Spinal cord (tissue), 10 donors: ENCODE results near the gene CSMD2. TPM values are rescaled to one million over a fixed set of nuclear protein-coding genes. Genes with fewer than 3 reads are reported as not detected.
"Not testable (repeated sequence)": the region's sequence is repeated elsewhere in the genome, so short reads cannot be mapped to it uniquely, and the experiment has no call there.

Experiments used
- DNase-seq, 6 donors: peaks; one replicate each; pipeline versions ENCODE4 v3.0.0 to v3.0.0-alpha.2; 2013 to 2015; ENCODE audit warnings: low spot score in 6 of 6, low read depth in 4 of 6
- H3K27ac ChIP-seq: one replicate; pipeline ENCODE4 v1.5.1; 2013; ENCODE audit warnings: low read depth, low read length, control low read depth
- H3K27me3 ChIP-seq: one replicate; pipeline ENCODE4 v1.6.1; 2013; ENCODE audit warnings: low read length; ENCODE audit not compliant: control insufficient read depth, insufficient read depth
- H3K36me3 ChIP-seq: one replicate; pipeline ENCODE4 v1.6.1; 2013; ENCODE audit warnings: low read length; ENCODE audit not compliant: control insufficient read depth, insufficient read depth
- H3K4me1 ChIP-seq: one replicate; pipeline ENCODE4 v1.6.1; 2013; ENCODE audit warnings: low read length; ENCODE audit not compliant: control insufficient read depth, insufficient read depth
- H3K4me3 ChIP-seq: one replicate; pipeline ENCODE4 v1.5.1; 2013; ENCODE audit warnings: low read depth, low read length, control low read depth
- H3K9me3 ChIP-seq: one replicate; pipeline ENCODE4 v1.6.1; 2013; ENCODE audit warnings: low read length; ENCODE audit not compliant: control insufficient read depth, insufficient read depth
- WGBS: methylation state at CpG from one replicate; pipeline ENCODE4 v1.1.5; 2013; ENCODE audit warnings: missing lambda C conversion rate; ENCODE audit not compliant: insufficient coverage; 5-methylcytosine and 5-hydroxymethylcytosine counted together
- polyA plus RNA-seq, 2 donors: library from polyadenylated mRNA; unstranded; fragments of 120-200 nt; gene quantifications; one replicate each; pipeline ENCODE4 v1.2.1, GENCODE V29; 2013; ENCODE audit not compliant: insufficient read length in 2 of 2
- total RNA-seq, 2 donors: library from RNA; depleted of rRNA in 1 of 2; stranded (reverse); fragments of 120-200 nt in 1 of 2; fragments of >200 nt in 1 of 2; gene quantifications; one replicate each; pipeline versions ENCODE4 v1.2.3 to v1.2.4, GENCODE V29; 2013 to 2014
- donor health status: healthy.

Gene CSMD2
- total and polyA plus RNA-seq, 4 donors, result 16.0 to 26.4 (median 22.2) TPM

DNA sequence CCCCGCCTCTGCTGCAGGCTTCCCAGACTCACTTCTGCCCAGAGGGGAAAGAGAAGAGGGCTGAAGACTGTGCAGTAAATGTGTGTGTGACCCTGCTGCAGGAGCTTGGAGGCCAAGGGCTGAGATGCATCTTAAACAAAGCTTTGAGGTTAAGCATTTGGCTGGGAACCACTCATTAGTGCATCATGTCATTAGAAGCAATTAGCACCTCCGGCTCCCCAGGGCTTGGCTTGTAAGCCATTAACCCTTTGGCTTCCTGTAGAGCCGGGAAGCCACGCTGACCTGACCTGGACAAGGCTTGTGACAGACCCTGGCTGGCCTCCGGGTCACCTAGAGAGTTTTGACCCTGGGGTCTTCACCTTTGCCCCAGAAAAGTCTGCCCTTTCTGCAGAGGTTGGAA is 77.0 kb downstream of the CSMD2 start:
- no peak overlapping the region for H3K27ac ChIP-seq
- no peaks in the 10 kb centered on the region for H3K9me3 ChIP-seq
- 45% methylated on average over 5 of the region's 5 CpGs for WGBS
- peaks cover 3% of the 10 kb centered on the region for H3K4me1 ChIP-seq
- H3K27me3 ChIP-seq, result no peaks in the 10 kb centered on the region
- DNase-seq, result peak in 1 of 6 donors; percentile 17
- H3K4me3 ChIP-seq, result no peak overlapping the region
- H3K36me3 ChIP-seq, result peaks cover 7% of the 10 kb centered on the region

DNA sequence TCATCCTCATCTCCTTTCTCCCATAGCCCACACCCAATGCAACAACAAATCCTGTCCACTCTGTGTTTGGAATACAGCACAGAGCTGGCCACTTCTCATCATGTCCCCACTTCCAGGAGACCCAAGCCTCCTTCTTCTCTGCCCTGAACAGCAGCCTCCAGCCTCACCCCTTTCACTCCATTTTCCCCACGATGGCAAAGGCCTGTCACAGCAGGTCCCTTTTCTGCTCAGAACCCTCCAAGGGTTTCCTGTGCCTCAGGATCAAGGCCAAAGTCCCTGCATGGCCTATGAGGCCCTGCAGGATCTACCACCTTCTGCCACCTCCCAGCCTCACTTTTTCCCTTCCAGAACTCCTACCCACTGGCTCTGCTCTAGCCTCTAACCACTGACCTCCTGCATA is 78.5 kb downstream of the CSMD2 start:
- peaks cover 10% of the 10 kb centered on the region for H3K36me3 ChIP-seq
- H3K4me3 ChIP-seq, result no peak overlapping the region
- WGBS, result 79% methylated on average over 1 of the region's 1 CpG
- no peak overlapping the region for H3K27ac ChIP-seq
- DNase-seq, result no peak
- H3K27me3 ChIP-seq, result no peaks in the 10 kb centered on the region
- no peaks in the 10 kb centered on the region for H3K9me3 ChIP-seq
- H3K4me1 ChIP-seq, result peaks cover 3% of the 10 kb centered on the region

DNA sequence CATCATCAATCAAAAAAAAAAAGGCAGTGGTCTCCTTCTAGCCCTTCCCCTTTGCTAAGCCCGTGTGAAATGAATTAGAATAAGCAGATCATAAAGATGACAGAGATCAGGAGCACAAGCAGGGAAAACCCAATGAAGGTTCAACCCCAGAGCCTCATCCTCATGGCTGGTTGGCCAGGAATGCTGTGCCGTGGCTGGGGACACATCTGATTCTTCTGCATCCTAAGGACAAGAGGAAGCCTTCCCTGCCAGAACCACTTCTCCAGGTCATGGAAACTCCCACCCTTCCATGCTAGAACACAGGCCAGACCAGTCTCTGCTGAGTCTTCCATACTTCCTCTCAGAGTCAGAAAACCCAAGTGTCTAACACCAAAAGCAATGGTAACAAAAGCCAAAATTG is 81.1 kb downstream of the CSMD2 start:
- H3K27ac ChIP-seq, result no peak overlapping the region
- H3K4me3 ChIP-seq, result no peak overlapping the region
- peaks cover 3% of the 10 kb centered on the region for H3K4me1 ChIP-seq
- peaks cover 10% of the 10 kb centered on the region for H3K36me3 ChIP-seq
- whole genome bisulfite sequencing, result 76% methylated on average over 2 of the region's 2 CpGs
- no peak for DNase-seq
- peaks cover 2% of the 10 kb centered on the region for H3K9me3 ChIP-seq
- H3K27me3 ChIP-seq, result no peaks in the 10 kb centered on the region

DNA sequence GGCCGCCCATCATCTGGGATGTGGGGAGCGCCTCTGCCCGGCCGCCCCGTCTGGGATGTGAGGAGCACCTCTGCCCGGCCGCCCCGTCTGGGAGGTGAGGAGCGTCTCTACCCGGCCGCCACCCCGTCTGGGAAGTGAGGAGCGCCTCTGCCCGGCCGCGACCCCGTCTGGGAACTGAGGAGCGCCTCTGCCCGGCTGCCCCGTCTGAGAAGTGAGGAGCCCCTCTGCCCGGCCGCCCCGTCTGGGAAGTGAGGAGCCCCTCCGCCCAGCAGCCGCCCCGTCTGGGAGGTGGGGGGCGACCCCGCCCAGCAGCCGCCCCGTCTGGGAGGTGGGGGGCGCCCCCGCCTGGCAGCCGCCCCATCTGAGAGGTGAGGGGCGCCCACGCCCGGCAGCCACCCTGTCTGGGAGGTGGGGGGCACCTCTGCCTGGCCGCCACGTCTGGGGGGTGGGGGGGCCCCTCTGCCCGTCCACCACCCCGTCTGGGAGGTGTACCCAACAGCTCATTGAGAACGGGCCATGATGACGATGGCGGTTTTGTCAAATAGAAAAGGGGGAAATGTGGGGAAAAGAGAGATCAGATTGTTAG is 82.9 kb downstream of the CSMD2 start:
- WGBS, result 96% methylated on average over 24 of the region's 43 CpGs

DNA sequence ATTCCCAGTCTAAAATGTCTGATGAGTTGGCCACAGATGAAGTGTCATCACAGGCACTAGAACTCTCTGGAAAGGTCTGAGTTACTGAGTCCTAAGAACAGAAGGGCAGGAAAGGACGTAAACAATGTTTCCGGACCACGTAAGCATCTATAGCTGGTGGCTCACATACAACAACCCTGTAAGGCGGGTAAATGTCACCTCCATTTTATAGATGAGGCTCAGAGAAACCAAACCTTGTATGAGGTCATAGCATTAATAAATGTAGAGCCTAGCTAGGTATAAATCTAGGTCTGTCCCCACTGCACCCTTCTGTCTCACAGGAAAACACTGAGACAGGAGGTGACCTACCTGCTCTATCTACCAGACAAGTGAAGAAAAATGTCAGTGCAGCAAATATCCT is 86.6 kb downstream of the CSMD2 start:
- Histone ChIP-seq H3K4me1 (no peaks in the 10 kb centered on the region), H3K9me3 (peaks cover 2% of the 10 kb centered on the region), H3K36me3 (peaks cover 3% of the 10 kb centered on the region), H3K27me3 (no peaks in the 10 kb centered on the region), H3K4me3 (no peak overlapping the region), H3K27ac (no peak overlapping the region)
- DNase-seq, result no peak
- 82% methylated on average over 2 of the region's 4 CpGs for WGBS

More for the DNA sequence above, 82.9 kb downstream of the CSMD2 start:
- not testable (repeated sequence) for DNase-seq, H3K4me3 ChIP-seq, H3K9me3 ChIP-seq, H3K27me3 ChIP-seq, H3K36me3 ChIP-seq, H3K4me1 ChIP-seq, H3K27ac ChIP-seq

DNA sequence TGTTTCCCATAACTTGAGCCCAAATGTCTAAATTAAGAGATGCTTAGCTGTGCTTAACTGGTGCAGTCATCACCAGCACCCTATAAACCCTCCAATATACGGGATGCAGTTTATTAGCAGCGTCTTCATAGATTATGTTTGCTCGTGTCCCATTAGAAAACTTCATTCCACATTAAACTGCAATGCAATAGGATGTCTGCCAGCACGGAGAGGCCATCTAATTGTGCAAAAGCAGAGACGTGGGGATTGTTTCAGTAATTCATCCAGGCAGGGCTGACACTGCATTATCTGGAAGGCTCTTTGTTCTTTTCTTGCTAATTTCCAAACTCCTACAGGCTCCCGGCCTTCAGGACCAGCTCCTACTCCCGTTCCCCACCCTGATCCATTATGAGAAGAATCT is 89.5 kb downstream of the CSMD2 start:
- Histone ChIP-seq H3K27ac (no peak overlapping the region), H3K27me3 (no peaks in the 10 kb centered on the region), H3K4me1 (peaks cover 7% of the 10 kb centered on the region), H3K36me3 (no peaks in the 10 kb centered on the region), H3K9me3 (no peaks in the 10 kb centered on the region), H3K4me3 (no peak overlapping the region)
- WGBS, result 64% methylated on average over 4 of the region's 7 CpGs
- DNase-seq, result peak in 2 of 6 donors; percentile 33 to 90

DNA sequence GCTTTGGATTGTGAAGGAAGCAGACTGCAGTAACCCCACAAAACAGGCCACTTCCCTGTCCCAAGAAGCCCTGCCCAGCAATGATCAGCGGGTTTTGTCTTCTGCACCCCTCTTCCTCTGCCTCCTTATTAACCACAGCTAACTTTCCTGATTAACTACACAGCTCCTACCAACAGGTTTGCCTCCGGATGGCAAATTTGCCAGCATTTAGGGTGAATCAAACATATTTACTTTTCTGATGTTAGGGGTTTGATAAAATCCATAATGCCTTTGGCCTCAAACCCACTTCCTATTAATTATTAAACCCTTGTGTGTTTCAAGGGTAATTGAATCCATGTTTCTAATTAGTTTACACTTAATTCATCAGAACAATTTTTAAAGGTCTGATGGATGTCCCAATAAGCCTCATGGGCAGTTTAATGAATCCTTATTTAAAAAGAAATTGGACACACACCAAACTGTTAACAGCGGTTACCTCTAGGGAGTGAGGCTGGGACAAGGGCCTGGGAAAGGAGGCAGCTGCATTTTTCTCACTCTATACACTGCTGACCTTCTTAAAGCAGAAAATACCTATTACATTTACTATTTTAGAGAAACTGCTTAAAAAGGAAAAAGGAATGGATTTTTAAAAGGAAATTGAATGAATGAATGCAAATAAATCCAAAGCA is 91.9 kb downstream of the CSMD2 start:
- Histone ChIP-seq H3K9me3 (no peaks in the 10 kb centered on the region), H3K36me3 (no peaks in the 10 kb centered on the region), H3K4me3 (no peak overlapping the region), H3K27me3 (no peaks in the 10 kb centered on the region), H3K4me1 (peaks cover 10% of the 10 kb centered on the region), H3K27ac (no peak overlapping the region)
- DNase-seq, result peak in 1 of 6 donors; percentile 65
- 91% methylated on average over 1 of the region's 3 CpGs for WGBS

DNA sequence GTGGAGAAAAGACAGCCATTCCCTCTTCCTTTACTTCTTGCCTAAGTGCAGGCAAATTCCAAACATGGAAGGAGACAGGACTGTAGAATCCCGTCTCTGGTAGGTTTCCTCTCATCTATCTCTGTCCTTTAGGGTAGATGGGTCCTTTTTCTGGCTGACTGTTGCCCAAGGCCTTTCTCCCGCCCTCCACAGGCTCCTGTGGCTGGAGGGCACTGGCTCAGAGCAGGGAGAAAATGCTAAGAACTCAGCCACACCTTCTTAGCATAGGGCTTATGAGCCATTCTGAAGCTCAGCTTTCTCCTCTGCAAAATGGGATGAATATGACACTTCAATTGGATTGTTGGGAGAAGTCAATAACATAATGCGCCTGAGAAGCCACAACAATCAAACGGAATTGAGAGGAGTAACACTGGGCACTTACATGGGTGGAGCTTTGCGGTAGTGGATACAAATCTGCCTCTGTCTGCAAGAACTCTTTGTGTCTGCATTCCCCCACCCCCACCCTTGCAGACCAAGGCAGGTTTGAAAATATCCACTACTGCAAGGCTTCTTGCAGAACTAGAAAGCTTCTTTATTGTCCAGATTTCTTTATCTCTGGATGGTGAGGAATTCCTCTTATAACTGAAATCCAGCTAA is 94.7 kb downstream of the CSMD2 start:
- 100% methylated on average over 1 of the region's 5 CpGs for WGBS
- Histone ChIP-seq H3K27ac (no peak overlapping the region), H3K4me3 (no peak overlapping the region)

DNA sequence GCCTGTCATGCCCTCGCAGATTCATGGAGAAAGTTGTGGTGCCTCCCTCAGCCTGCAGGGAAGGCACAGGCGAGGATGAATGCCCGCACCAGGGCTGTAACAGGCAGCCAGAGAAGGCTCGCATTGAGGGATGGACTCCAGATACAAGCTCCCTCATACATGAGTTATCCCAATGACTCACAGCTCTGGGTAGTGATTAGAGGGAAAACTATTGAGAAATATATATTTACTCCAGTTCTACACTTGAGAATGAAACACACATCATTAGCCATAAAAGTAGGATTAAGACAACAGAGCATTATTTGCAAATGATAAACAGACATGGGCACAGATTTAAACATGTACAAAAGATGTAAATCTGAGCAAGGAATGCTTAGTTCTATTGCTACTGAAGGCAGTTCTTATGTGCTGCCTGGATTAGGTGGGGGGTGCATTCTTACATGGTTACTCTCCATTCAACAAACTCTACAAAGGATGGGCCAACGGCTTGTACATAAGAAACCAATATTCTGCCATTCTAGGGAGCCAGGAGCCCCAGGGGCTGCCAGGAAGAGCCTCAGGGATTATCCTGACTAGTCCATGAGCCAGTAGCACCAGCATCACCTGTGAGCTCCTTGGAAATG is 97.9 kb downstream of the CSMD2 start:
- H3K4me3 ChIP-seq, result no peak overlapping the region
- H3K27ac ChIP-seq, result no peak overlapping the region
- 49% methylated on average over 2 of the region's 5 CpGs for WGBS
- H3K36me3 ChIP-seq, result peaks cover 6% of the 10 kb centered on the region
- no peaks in the 10 kb centered on the region for H3K9me3 ChIP-seq
- H3K4me1 ChIP-seq, result peaks cover 21% of the 10 kb centered on the region
- H3K27me3 ChIP-seq, result no peaks in the 10 kb centered on the region
- DNase-seq, result no peak

More for the DNA sequence above, 94.7 kb downstream of the CSMD2 start:
- DNase-seq, result no peak
- Histone ChIP-seq H3K36me3 (peaks cover 4% of the 10 kb centered on the region), H3K9me3 (no peaks in the 10 kb centered on the region), H3K27me3 (no peaks in the 10 kb centered on the region), H3K4me1 (peaks cover 21% of the 10 kb centered on the region)
